Measurements from ENCODE around the gene NRCAM. TPM values are rescaled to one million over a fixed set of nuclear protein-coding genes. Genes with fewer than 3 reads are reported as not detected.

Gene NRCAM
- total RNA-seq, 6 donors from 2014 or later = 2.5 to 23.0 (median 5.0) TPM

DNA sequence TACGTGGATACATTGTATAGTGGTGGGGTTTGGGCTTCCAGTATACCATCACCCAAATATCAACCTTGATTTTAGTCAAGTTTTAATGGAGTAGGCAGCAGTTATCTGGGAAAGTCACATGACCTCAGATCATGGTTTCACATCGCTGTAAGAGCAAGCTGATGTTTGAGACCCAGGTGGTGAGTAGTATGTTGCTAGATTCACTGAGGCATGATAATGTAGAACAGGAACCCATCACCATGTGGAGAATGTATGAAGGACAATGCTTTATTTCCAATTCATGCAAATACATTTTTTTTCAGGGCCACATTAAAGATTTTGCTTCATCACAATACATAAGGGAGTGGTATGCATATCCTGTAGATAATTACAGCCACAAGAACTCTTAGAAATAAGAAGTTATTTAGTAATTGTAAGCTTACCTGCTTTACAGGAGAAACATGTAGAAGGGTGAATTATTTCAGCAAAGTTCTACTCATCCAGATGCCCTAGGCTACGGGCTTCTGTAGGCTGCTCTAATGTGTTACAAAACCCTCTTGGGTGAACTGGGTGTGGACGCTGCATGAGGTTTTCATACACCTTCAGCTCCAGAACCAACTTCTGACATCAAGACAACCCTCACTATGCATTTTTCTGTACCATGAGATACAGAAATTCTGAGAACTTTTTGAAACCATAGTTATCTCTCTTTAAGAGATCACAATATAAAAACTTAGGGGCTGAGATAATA is 298.5 kb downstream of the NRCAM start:
- DNase-seq (no peak), ATAC-seq (ENCODE audit: low FRiP score in 2 of 2) (no peak)
- no peak for TF ChIP-seq POLR2A (IDR thresholded peaks at IDR 0.05)
- TF ChIP-seq, protein P1, sequence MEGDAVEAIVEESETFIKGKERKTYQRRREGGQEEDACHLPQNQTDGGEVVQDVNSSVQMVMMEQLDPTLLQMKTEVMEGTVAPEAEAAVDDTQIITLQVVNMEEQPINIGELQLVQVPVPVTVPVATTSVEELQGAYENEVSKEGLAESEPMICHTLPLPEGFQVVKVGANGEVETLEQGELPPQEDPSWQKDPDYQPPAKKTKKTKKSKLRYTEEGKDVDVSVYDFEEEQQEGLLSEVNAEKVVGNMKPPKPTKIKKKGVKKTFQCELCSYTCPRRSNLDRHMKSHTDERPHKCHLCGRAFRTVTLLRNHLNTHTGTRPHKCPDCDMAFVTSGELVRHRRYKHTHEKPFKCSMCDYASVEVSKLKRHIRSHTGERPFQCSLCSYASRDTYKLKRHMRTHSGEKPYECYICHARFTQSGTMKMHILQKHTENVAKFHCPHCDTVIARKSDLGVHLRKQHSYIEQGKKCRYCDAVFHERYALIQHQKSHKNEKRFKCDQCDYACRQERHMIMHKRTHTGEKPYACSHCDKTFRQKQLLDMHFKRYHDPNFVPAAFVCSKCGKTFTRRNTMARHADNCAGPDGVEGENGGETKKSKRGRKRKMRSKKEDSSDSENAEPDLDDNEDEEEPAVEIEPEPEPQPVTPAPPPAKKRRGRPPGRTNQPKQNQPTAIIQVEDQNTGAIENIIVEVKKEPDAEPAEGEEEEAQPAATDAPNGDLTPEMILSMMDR (IDR thresholded peaks at IDR 0.05) = no peak
- no peak for TF ChIP-seq POLR2AphosphoS5 (IDR thresholded peaks at IDR 0.05)
- no peak for TF ChIP-seq EP300 (IDR thresholded peaks at IDR 0.05)
- 91 to 94% methylated on average over 4 of the region's 4 CpGs for WGBS, 2 donors
- Histone ChIP-seq H3K4me3 (no peak overlapping the region), H3K9me3 (no peaks in the 10 kb centered on the region), H3K27ac (no peak overlapping the region), H3K27me3 (no peaks in the 10 kb centered on the region), H3K4me1 (no peaks in the 10 kb centered on the region), H3K36me3 (no peaks in the 10 kb centered on the region)

DNA sequence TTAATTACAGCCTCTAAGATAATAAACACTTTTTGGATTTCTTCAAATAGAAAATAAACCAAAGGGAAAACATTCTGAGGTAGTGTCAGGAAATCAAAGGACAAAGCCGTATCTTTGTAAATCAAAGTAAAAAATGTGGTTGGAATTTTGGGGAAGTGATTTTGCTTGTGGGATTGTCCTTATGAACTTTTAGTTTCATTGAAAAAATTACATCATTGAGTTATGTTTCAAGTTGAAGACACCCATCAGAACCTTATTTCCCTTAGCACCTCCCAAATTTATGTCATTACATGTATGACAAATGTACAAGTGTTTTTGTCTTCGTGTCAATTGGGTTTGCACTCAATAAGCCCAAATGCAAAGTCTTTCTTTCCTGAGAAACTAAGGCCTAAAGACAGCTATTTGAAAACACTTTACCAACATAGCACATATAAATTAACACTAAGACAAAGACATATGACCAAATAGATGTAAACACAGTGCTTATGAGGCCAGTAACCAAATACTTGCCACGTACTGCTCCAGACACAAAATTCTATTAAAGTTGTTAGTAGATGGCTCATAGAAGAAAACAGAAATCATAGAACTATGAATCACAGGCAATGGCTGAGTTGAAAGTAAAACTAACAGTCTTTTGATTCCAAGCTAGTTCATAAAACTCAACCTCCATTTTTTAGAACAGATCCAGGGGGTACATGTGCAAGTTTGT is 299.2 kb downstream of the NRCAM start:
- TF ChIP-seq POLR2A (IDR thresholded peaks at IDR 0.05) (no peak), POLR2AphosphoS5 (IDR thresholded peaks at IDR 0.05) (no peak), EP300 (IDR thresholded peaks at IDR 0.05) (no peak)
- TF ChIP-seq, protein P1 (IDR thresholded peaks at IDR 0.05) = no peak
- WGBS, 2 donors = 79% methylated on average over 3 of the region's 3 CpGs
- no peaks in the 10 kb centered on the region for H3K4me1 ChIP-seq
- no peak overlapping the region for H3K4me3 ChIP-seq
- no peak for ATAC-seq (ENCODE audit: low FRiP score in 2 of 2)
- no peaks in the 10 kb centered on the region for H3K36me3 ChIP-seq
- H3K9me3 ChIP-seq = no peaks in the 10 kb centered on the region
- H3K27me3 ChIP-seq = no peaks in the 10 kb centered on the region
- DNase-seq = no peak
- H3K27ac ChIP-seq = no peak overlapping the region

DNA sequence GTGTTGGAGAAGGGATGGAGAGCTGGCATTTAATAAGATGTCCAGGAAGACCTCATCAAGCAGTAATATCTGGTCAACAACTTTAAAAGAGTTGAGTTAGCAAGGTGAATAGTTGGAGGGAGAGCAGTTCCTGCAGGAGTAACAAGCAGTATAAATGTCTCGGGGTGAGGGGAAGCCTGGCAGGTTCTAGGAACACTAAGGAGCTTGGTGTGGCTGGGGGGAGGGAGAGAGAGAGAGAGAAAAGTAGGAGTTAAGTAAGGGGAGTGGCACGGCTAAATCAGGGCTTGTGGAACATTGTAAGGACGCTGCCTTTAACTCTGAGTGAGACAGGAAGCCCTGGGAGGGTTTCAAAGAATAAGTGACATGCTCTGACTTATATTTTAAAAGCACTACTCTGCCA is 304.0 kb downstream of the NRCAM start:
- DNase-seq (no peak), ATAC-seq (ENCODE audit: low FRiP score in 2 of 2) (no peak)
- Histone ChIP-seq H3K4me3 (no peak overlapping the region), H3K27me3 (no peaks in the 10 kb centered on the region), H3K4me1 (no peaks in the 10 kb centered on the region), H3K9me3 (no peaks in the 10 kb centered on the region), H3K27ac (no peak overlapping the region), H3K36me3 (no peaks in the 10 kb centered on the region)
- 41 to 49% methylated on average over 3 of the region's 3 CpGs for WGBS, 2 donors
- TF ChIP-seq POLR2A (IDR thresholded peaks at IDR 0.05) = no peak
- TF ChIP-seq POLR2AphosphoS5 (IDR thresholded peaks at IDR 0.05) = no peak
- TF ChIP-seq, protein P1 (IDR thresholded peaks at IDR 0.05) = no peak
- TF ChIP-seq EP300 (IDR thresholded peaks at IDR 0.05) = no peak

DNA sequence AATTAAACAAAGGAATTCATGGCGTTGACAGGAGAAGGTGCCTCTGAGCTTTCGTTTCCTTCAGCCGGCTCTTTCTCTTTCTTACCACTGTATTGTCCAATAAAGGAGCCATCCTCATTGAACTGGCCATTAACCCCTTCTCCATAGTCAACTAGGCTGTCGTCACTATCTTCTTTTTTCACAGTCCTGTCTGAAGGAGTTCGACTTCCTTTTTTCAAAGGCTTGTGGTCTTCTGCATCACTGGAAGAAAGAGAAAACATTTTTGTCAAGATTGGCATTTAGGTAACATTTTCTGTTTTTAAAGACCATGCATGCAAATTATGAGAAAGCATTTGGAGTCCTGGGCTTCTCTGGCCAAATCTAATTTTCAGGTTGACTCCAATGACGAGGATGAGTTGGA is 306.3 kb downstream of the NRCAM start:
- H3K27me3 ChIP-seq = no peaks in the 10 kb centered on the region
- peaks cover 4 to 10% (median 7%) of the 10 kb centered on the region in 4 donors for H3K4me1 ChIP-seq
- no peak overlapping the region for H3K27ac ChIP-seq
- no peak overlapping the region for H3K4me3 ChIP-seq
- ATAC-seq (ENCODE audit: low FRiP score in 2 of 2) = no peak
- no peaks in the 10 kb centered on the region for H3K9me3 ChIP-seq
- WGBS, 2 donors = 39 to 47% methylated on average over 6 of the region's 6 CpGs
- no peak for TF ChIP-seq EP300 (IDR thresholded peaks at IDR 0.05)
- TF ChIP-seq, protein P1 (IDR thresholded peaks at IDR 0.05) = no peak
- TF ChIP-seq POLR2A (IDR thresholded peaks at IDR 0.05) = no peak
- TF ChIP-seq POLR2AphosphoS5 (IDR thresholded peaks at IDR 0.05) = no peak
- no peaks in the 10 kb centered on the region for H3K36me3 ChIP-seq
- no peak for DNase-seq
